Heart left ventricle (tissue), 16 donors: ENCODE data around the gene SMC5. TPM values are rescaled to one million over a fixed set of nuclear protein-coding genes. Genes with fewer than 3 reads are reported as not detected.

Experiments
- ATAC-seq, 4 donors: fragments of 200-7000 bp; cut with Tn5 transposase; one replicate each; pipeline ENCODE4 v1.9.1; 2020 to 2022; ENCODE audit warnings: moderate library complexity in 4 of 4, mild to moderate bottlenecking in 3 of 4, moderate number of reproducible peaks in 1 of 4
- DNase-seq, 5 donors: peaks; one replicate each; pipeline ENCODE4 v3.0.0-alpha.2; 2020
- H3K27ac ChIP-seq, 12 donors: fragments of 200-600 bp; sonication (generic) in 4 of 12; one replicate each; pipeline versions ENCODE4 v1.5.0 to v1.8.0; 2016 to 2022; ENCODE audit warnings: mild to moderate bottlenecking in 2 of 12
- H3K27me3 ChIP-seq, 9 donors: fragments of 200-600 bp; sonication (generic) in 2 of 9; one replicate each; pipeline versions ENCODE4 v1.5.1 to v1.8.0; 2016 to 2022; ENCODE audit warnings: mild to moderate bottlenecking in 3 of 9
- H3K36me3 ChIP-seq, 9 donors: fragments of 200-600 bp; sonication (generic) in 2 of 9; one replicate each; pipeline versions ENCODE4 v1.5.0 to v1.8.0; 2018 to 2022; ENCODE audit warnings: mild to moderate bottlenecking in 2 of 9
- H3K4me1 ChIP-seq, 12 donors: fragments of 200-600 bp; sonication (generic) in 4 of 12; one replicate each; pipeline versions ENCODE4 v1.5.0 to v1.8.0; 2016 to 2022; ENCODE audit warnings: mild to moderate bottlenecking in 3 of 12
- H3K4me3 ChIP-seq, 12 donors: fragments of 200-600 bp; sonication (generic) in 4 of 12; one replicate each; pipeline versions ENCODE4 v1.5.0 to v1.8.0; 2017 to 2022; ENCODE audit warnings: mild to moderate bottlenecking in 9 of 12, moderate library complexity in 4 of 12
- H3K9me3 ChIP-seq, 12 donors: fragments of 200-600 bp; sonication (generic) in 4 of 12; one replicate each; pipeline versions ENCODE4 v1.5.0 to v1.8.0; 2016 to 2022; ENCODE audit warnings: mild to moderate bottlenecking in 1 of 12
- POLR2A ChIP-seq, 2 donors: fragments of 450-650 bp; IDR thresholded peaks; one replicate each; pipeline ENCODE4 v1.6.1; 2017; ENCODE audit warnings: antibody characterized with exemption in 2 of 2, mild to moderate bottlenecking in 2 of 2, moderate library complexity in 2 of 2
- WGBS, 4 donors: extraction: QIAGEN DNeasy Blood & Tissue Kit in 2 of 4; methylation state at CpG; one replicate each; pipeline versions ENCODE4 v1.1.5 to v1.1.7; 2013 to 2018; 5-methylcytosine and 5-hydroxymethylcytosine counted together
- intact Hi-C, 10 donors: fragments of 100-400 bp; cut with DNase I; formaldehyde crosslinking; loops; one replicate each; pipeline versions ENCODE4 v1.11.1 to v1.14.2; 2022
- polyA plus RNA-seq, 2 donors: library from polyadenylated mRNA; stranded (reverse); fragments of 200-250 nt; gene quantifications; one replicate each; pipeline ENCODE4 v1.2.3, GENCODE V29; 2013
- total RNA-seq, 9 donors: library from RNA; depleted of rRNA in 2 of 9; stranded (reverse); fragments of >200 nt in 2 of 9; fragmentation: NEBNext Ultra II Directional in 3 of 9; extraction: Animal tissue kit (Norgen Biotek cat#: 25700) in 3 of 9; gene quantifications; one replicate each; pipeline versions ENCODE4 v1.1.0 to v1.2.4, GENCODE V29; 2016 to 2023
- TF ChIP-seq, protein P1 (sequence below), 12 donors: fragments of 200-600 bp; sonication (generic) in 4 of 12; IDR thresholded peaks; one replicate each; pipeline versions ENCODE4 v1.5.0 to v1.8.0; 2018 to 2022; ENCODE audit warnings: antibody characterized with exemption in 12 of 12, mild to moderate bottlenecking in 5 of 12
- donor health status: ischemic (EF 13 %, LVEDD 7.1; RV severe dilation, severe dysfunction).
- donor health status: healthy with polysubstance abuse.
- donor health status: DM: no; HTN: yes; CAD: no.
- donor health status: DM: no; HTN: no; CAD: no.
- donor health status: ischemic (EF 25% LVEDD 6.9; RV normal size, moderate dysfunction).
- donor health status: ischemic (EF 25% LVEDD 5.7; RV mildly dilated, moderate dysfunction).
- donor health status: healthy.
- donor health status: DM: yes; HTN: yes; CAD: no.
- donor health status: ischemic (EF 35%, LVEDD 5.7; RV mildly dilated, moderate dysfunction).
- donor health status: nonischemic (EF 11% LVEDD 7.7; RV severe dilation, severe dysfunction).
- donor health status: DM: yes; HTN: yes; CAD: no.
- donor health status: PGD.
- donor health status: ischemic (EF 29% LVEDD 5.4; RV normal size, mild dysfunction).
- donor health status: nonischemic (EF 23%, LVEDD 6.1; RV moderate dilation, normal function).

SMC5 gene
- total and polyA plus RNA-seq, 11 donors: 6.8 to 14.6 (median 11.0) TPM

DNA sequence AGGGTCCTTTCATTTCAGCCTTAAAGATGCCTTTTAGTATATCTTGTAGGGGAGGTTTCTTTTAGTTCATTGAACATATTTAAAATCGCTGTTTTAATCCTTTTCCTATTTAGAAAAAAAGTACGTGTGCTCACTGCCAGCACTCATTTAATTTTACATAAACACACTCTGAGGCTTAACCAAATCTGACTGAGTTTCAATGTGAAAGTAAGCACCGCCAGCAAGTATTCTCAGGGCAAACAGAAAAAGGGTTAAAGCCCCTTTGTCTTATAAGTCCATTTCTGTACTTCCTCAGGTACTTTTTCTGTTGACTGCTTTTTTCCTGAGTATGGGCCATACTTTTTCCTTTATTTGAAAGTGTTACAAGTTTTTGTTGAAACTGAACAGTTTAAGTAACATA, 31.8 kb downstream of the SMC5 start:
- TF ChIP-seq, protein P1, sequence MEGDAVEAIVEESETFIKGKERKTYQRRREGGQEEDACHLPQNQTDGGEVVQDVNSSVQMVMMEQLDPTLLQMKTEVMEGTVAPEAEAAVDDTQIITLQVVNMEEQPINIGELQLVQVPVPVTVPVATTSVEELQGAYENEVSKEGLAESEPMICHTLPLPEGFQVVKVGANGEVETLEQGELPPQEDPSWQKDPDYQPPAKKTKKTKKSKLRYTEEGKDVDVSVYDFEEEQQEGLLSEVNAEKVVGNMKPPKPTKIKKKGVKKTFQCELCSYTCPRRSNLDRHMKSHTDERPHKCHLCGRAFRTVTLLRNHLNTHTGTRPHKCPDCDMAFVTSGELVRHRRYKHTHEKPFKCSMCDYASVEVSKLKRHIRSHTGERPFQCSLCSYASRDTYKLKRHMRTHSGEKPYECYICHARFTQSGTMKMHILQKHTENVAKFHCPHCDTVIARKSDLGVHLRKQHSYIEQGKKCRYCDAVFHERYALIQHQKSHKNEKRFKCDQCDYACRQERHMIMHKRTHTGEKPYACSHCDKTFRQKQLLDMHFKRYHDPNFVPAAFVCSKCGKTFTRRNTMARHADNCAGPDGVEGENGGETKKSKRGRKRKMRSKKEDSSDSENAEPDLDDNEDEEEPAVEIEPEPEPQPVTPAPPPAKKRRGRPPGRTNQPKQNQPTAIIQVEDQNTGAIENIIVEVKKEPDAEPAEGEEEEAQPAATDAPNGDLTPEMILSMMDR (IDR thresholded peaks at IDR 0.05): no peak
- TF ChIP-seq POLR2A (IDR thresholded peaks at IDR 0.05): no peak
- H3K9me3 ChIP-seq: peaks cover 0 to 18% (median 12%) of the 10 kb centered on the region in 12 donors
- H3K4me3 ChIP-seq: no peak overlapping the region
- peaks cover 0 to 42% (median 32%) of the 10 kb centered on the region in 9 donors for H3K36me3 ChIP-seq
- H3K27me3 ChIP-seq: no peaks in the 10 kb centered on the region
- no peak overlapping the region for H3K27ac ChIP-seq
- peaks cover 0 to 8% (median 0%) of the 10 kb centered on the region in 12 donors for H3K4me1 ChIP-seq
- no peak for ATAC-seq
- intact Hi-C loops: no loop called here
- WGBS, 4 donors: 95 to 98% (median 97%) methylated on average over 3 of the region's 3 CpGs
- DNase-seq: no peak

DNA sequence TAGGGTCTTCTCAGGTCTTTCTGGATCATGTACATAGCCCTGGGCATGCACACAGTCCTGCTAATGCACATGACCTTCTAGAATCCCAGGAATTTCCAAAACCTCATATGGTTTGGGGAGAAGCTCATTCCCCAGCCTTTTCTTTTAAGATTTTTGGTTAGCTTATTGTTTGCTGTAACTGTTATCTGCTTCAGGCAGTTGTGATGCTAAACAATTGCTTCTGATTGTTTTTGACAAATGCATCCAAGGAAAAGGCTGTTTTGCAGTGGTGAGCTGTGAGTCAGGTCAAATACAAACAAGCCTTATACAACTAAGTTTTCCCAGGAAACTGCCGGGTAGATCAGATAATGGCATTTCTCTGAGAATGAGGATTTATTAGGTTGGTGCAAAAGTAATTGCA, 32.7 kb downstream of the SMC5 start:
- peaks cover 0 to 6% (median 0%) of the 10 kb centered on the region in 12 donors for H3K4me1 ChIP-seq
- intact Hi-C loops: no loop called here
- 85 to 96% (median 93%) methylated on average over 1 of the region's 1 CpG for WGBS, 4 donors
- H3K27me3 ChIP-seq: no peaks in the 10 kb centered on the region
- TF ChIP-seq POLR2A (IDR thresholded peaks at IDR 0.05): no peak
- TF ChIP-seq, protein P1 (IDR thresholded peaks at IDR 0.05): no peak
- H3K9me3 ChIP-seq: peaks cover 0 to 18% (median 12%) of the 10 kb centered on the region in 12 donors
- no peak overlapping the region for H3K4me3 ChIP-seq
- H3K36me3 ChIP-seq: peaks cover 0 to 40% (median 32%) of the 10 kb centered on the region in 9 donors
- no peak overlapping the region for H3K27ac ChIP-seq
- no peak for ATAC-seq
- DNase-seq: no peak

DNA sequence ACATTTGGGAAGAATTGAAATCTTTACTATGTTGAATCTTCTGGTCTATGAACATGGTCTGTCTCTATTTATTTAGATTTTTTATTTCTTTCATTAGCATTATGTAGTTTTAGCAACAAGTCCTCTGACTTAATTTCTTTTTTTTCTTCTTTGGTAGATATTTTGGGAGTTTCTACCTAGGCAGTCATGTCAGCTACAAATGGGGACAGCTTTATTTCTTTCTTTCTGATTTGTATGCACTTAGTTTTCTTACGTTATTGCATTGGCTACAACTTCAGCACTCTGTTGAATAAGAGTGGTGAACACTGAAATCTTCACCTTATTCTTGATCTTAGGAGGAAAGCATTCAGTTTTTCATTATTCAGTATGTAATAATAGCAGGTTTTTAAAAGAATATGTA, 33.5 kb downstream of the SMC5 start:
- peaks cover 0 to 18% (median 12%) of the 10 kb centered on the region in 12 donors for H3K9me3 ChIP-seq
- 99 to 100% (median 100%) methylated on average over 1 of the region's 1 CpG for WGBS, 4 donors

GRCh38 chr9:70293214-70293613, 34.4 kb downstream of the SMC5 start:
- Histone ChIP-seq H3K9me3 (peaks cover 0 to 18% (median 12%) of the 10 kb centered on the region in 12 donors), H3K4me1 (peaks cover 0 to 6% (median 0%) of the 10 kb centered on the region in 12 donors), H3K4me3 (no peak overlapping the region), H3K27me3 (no peaks in the 10 kb centered on the region), H3K27ac (no peak overlapping the region), H3K36me3 (peaks cover 4 to 41% (median 34%) of the 10 kb centered on the region in 9 donors)
- ATAC-seq (no peak), DNase-seq (no peak)
- 96 to 100% (median 99%) methylated on average over 1 of the region's 1 CpG for WGBS, 4 donors
- intact Hi-C loops: no loop called here
- TF ChIP-seq, protein P1 (IDR thresholded peaks at IDR 0.05): no peak
- TF ChIP-seq POLR2A (IDR thresholded peaks at IDR 0.05): no peak

More for the DNA sequence above, 33.5 kb downstream of the SMC5 start:
- H3K4me3 ChIP-seq: no peak overlapping the region
- DNase-seq: no peak
- H3K27ac ChIP-seq: no peak overlapping the region
- no peaks in the 10 kb centered on the region for H3K27me3 ChIP-seq
- no peak for ATAC-seq
- H3K4me1 ChIP-seq: peaks cover 0 to 6% (median 0%) of the 10 kb centered on the region in 12 donors
- H3K36me3 ChIP-seq: peaks cover 0 to 40% (median 32%) of the 10 kb centered on the region in 9 donors
- no peak for TF ChIP-seq POLR2A (IDR thresholded peaks at IDR 0.05)
- TF ChIP-seq, protein P1 (IDR thresholded peaks at IDR 0.05): no peak
- intact Hi-C loops: no loop called here
